Sigmoid colon (tissue), 7 donors: Measurements from ENCODE around the gene ADAMTS17. TPM values are rescaled to one million over a fixed set of nuclear protein-coding genes. Genes with fewer than 3 reads are reported as not detected.

Source experiments
- DNase-seq: peaks from one replicate; pipeline ENCODE4 v3.0.0-alpha.2; 2019
- H3K27ac ChIP-seq, 4 donors: fragments of 200-600 bp; sonication (generic); one replicate each; pipeline ENCODE4 v1.5.1; 2016 to 2019; ENCODE audit warnings: mild to moderate bottlenecking in 1 of 4
- H3K27me3 ChIP-seq, 3 donors: fragments of 200-600 bp; sonication (generic); one replicate each; pipeline ENCODE4 v1.5.1; 2019; ENCODE audit warnings: mild to moderate bottlenecking in 1 of 3
- H3K36me3 ChIP-seq, 4 donors: fragments of 200-600 bp; sonication (generic); one replicate each; pipeline ENCODE4 v1.5.1; 2016 to 2019
- H3K4me1 ChIP-seq, 4 donors: fragments of 200-600 bp; sonication (generic); one replicate each; pipeline ENCODE4 v1.5.1; 2017 to 2019
- H3K4me3 ChIP-seq, 4 donors: fragments of 200-600 bp; sonication (generic); one replicate each; pipeline ENCODE4 v1.5.1; 2017 to 2019; ENCODE audit warnings: mild to moderate bottlenecking in 2 of 4, moderate library complexity in 1 of 4
- H3K9me3 ChIP-seq, 4 donors: fragments of 200-600 bp in 3 of 4; sonication (generic) in 3 of 4; one replicate each; pipeline versions ENCODE4 v1.5.1 to v1.6.1; 2013 to 2019
- EP300 ChIP-seq, 4 donors: sonication (generic); formaldehyde crosslinking; IDR thresholded peaks; one replicate each; pipeline ENCODE4 v1.6.1; 2017; ENCODE audit warnings: antibody characterized with exemption in 4 of 4
- POLR2A ChIP-seq, 2 donors: fragments of 450-650 bp; IDR thresholded peaks; one replicate each; pipeline ENCODE4 v1.6.1; 2016; ENCODE audit warnings: antibody characterized with exemption in 2 of 2, mild to moderate bottlenecking in 2 of 2, moderate library complexity in 2 of 2
- POLR2AphosphoS5 ChIP-seq, 4 donors: sonication (generic); formaldehyde crosslinking; IDR thresholded peaks; one replicate each; pipeline ENCODE4 v1.6.1; 2017; ENCODE audit warnings: antibody characterized with exemption in 4 of 4
- WGBS, 2 donors: extraction: QIAGEN DNeasy Blood & Tissue Kit; methylation state at CpG; one replicate each; pipeline ENCODE4 v1.1.7; 2013; 5-methylcytosine and 5-hydroxymethylcytosine counted together
- intact Hi-C: fragments of 100-400 bp; cut with DNase I; formaldehyde crosslinking; loops from one replicate; pipeline ENCODE4 v1.15.1; 2023
- polyA plus RNA-seq, 3 donors: library from polyadenylated mRNA; stranded (reverse); fragments of 200-250 nt; gene quantifications; one replicate each; pipeline ENCODE4 v1.2.3, GENCODE V29; 2013
- total RNA-seq, 4 donors: library from RNA; depleted of rRNA; stranded (reverse); fragments of >200 nt; gene quantifications; one replicate each; pipeline ENCODE4 v1.1.0, GENCODE V29; 2016
- TF ChIP-seq, protein P1 (sequence below), 4 experiments: fragments of 450-650 bp in 3 of 4; fragments of 200-600 bp in 1 of 4; IDR thresholded peaks; one replicate each; pipeline ENCODE4 v1.5.1; 2016 to 2019; ENCODE audit warnings: antibody characterized with exemption in 4 of 4, mild to moderate bottlenecking in 3 of 4, moderate library complexity in 2 of 4
- donor health status: healthy with polysubstance abuse.
- donor health status: Bipolar disorder and iron deficiency.
- donor health status: healthy.

ADAMTS17 gene
- total and polyA plus RNA-seq, 7 donors, result 0.46 to 3.6 (median 1.2) TPM

DNA sequence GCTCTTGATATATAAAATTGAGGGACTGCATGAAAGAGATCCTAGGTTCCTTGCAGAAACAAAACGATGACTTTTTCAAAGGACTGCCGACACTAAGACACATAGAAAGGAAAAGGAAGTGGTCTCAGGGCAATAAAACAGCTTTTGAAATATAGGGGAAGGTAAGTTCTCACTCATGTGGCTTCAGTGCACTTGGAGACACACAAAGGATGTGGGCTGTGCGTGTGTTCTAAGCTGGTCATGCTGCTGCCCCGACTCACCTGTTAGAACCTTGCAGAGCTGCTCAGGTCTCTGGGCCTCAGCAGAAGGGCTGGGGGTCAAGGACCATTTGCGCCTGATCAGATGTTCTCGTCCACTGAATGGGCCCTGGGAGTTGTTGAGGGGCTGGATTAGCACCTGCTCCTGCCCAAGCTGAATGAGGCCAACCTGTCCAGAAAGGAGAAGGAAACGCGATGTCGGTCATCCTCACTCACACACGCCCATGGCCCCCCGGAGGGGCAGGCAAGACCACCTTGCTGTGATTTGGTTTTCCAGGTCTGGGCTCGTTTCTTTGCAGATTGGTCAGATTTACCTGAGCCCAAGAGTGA is 11.1 kb downstream of the ADAMTS17 start:
- Histone ChIP-seq H3K27ac (no peak overlapping the region), H3K9me3 (no peaks in the 10 kb centered on the region), H3K27me3 (no peaks in the 10 kb centered on the region), H3K4me1 (no peaks in the 10 kb centered on the region), H3K4me3 (no peak overlapping the region), H3K36me3 (no peaks in the 10 kb centered on the region)
- TF ChIP-seq EP300 (IDR thresholded peaks at IDR 0.05), result no peak
- no peak for TF ChIP-seq POLR2AphosphoS5 (IDR thresholded peaks at IDR 0.05)
- TF ChIP-seq POLR2A (IDR thresholded peaks at IDR 0.05), result no peak
- TF ChIP-seq, protein P1, sequence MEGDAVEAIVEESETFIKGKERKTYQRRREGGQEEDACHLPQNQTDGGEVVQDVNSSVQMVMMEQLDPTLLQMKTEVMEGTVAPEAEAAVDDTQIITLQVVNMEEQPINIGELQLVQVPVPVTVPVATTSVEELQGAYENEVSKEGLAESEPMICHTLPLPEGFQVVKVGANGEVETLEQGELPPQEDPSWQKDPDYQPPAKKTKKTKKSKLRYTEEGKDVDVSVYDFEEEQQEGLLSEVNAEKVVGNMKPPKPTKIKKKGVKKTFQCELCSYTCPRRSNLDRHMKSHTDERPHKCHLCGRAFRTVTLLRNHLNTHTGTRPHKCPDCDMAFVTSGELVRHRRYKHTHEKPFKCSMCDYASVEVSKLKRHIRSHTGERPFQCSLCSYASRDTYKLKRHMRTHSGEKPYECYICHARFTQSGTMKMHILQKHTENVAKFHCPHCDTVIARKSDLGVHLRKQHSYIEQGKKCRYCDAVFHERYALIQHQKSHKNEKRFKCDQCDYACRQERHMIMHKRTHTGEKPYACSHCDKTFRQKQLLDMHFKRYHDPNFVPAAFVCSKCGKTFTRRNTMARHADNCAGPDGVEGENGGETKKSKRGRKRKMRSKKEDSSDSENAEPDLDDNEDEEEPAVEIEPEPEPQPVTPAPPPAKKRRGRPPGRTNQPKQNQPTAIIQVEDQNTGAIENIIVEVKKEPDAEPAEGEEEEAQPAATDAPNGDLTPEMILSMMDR (IDR thresholded peaks at IDR 0.05), result no peak
- no peak for DNase-seq
- intact Hi-C loops, result loop anchor here (10.0 kb wide), 1 partner anchor 156 kb away; no protein-coding TSS in a partner anchor
- 69 to 88% methylated on average over 12 of the region's 12 CpGs for WGBS, 2 donors

DNA sequence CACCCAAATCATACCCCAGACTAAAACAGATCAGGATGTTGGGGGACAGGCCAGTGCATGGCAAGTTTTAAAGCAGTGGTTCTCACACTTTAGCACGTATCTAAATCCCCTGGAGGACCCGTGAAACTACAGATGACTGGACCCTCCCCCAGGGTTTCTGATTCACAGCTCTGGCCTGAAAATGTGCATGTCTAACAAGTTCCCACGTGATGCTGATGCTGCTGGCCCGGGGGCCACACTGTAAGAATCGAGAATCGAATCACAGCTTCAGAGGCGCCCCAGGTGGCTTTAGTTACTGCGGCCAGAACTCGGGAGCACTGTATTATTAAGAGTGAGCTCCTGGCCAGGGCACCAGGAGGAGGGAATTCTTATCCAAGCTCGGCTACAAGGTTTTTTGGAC is 11.6 kb downstream of the ADAMTS17 start:
- Histone ChIP-seq H3K27me3 (no peaks in the 10 kb centered on the region), H3K9me3 (no peaks in the 10 kb centered on the region), H3K4me1 (no peaks in the 10 kb centered on the region), H3K27ac (no peak overlapping the region), H3K4me3 (no peak overlapping the region), H3K36me3 (no peaks in the 10 kb centered on the region)
- TF ChIP-seq POLR2A (IDR thresholded peaks at IDR 0.05) (no peak), EP300 (IDR thresholded peaks at IDR 0.05) (no peak), POLR2AphosphoS5 (IDR thresholded peaks at IDR 0.05) (no peak)
- TF ChIP-seq, protein P1 (IDR thresholded peaks at IDR 0.05), result no peak
- 63 to 88% methylated on average over 10 of the region's 10 CpGs for WGBS, 2 donors
- intact Hi-C loops, result loop anchor here (10.0 kb wide), 1 partner anchor 155 kb away; no protein-coding TSS in a partner anchor
- DNase-seq, result no peak

DNA sequence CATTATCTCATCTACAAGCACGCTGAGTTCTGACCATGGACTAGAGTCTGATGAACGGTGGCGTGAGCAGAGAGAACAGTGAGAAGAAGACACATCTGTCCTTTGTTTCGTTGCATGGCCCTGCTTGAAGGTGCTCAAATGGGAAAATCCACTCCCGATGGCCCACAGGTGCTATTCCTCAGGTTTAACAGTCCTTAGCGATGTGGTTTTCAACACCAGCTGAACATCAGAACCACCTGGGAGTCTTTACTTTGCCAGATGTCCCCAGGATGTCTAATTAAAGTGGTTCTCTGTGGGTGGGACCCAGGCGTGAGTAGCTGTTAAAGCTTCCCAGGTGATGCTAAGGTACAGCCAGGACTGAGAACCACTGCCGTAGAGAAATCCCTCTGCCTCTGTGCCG is 13.0 kb downstream of the ADAMTS17 start:
- H3K4me3 ChIP-seq, result no peak overlapping the region
- no peaks in the 10 kb centered on the region for H3K4me1 ChIP-seq
- TF ChIP-seq, protein P1 (IDR thresholded peaks at IDR 0.05), result no peak
- TF ChIP-seq POLR2AphosphoS5 (IDR thresholded peaks at IDR 0.05) (no peak), POLR2A (IDR thresholded peaks at IDR 0.05) (no peak)
- no peaks in the 10 kb centered on the region for H3K36me3 ChIP-seq
- intact Hi-C loops, result no loop called here
- no peak overlapping the region for H3K27ac ChIP-seq
- no peaks in the 10 kb centered on the region for H3K27me3 ChIP-seq
- no peak for DNase-seq
- 91% methylated on average over 9 of the region's 9 CpGs for WGBS, 2 donors
- H3K9me3 ChIP-seq, result no peaks in the 10 kb centered on the region

DNA sequence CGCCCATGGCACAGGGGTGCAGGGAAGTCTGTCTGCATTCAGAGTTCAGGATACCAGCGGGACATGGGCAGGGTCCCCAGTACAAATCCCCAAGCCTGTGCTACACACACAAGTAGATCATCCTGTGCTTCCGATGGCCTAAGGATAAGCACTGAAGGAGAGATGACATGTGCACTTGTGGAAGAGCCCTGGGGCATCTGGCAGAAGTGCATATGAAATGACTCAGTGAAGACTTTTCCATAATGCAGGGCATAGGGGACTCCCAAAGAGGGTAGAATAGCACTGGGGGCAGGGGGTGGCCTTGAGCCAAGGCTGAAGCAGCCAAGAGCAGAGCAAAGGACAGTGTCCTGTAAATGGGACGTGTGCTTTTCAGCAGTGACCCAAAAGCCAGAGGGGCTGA is 22.9 kb downstream of the ADAMTS17 start:
- Histone ChIP-seq H3K36me3 (no peaks in the 10 kb centered on the region), H3K4me3 (no peak overlapping the region), H3K9me3 (peaks cover 0 to 2% (median 0%) of the 10 kb centered on the region in 4 donors), H3K27ac (no peak overlapping the region), H3K4me1 (no peaks in the 10 kb centered on the region), H3K27me3 (no peaks in the 10 kb centered on the region)
- WGBS, 2 donors, result 93 to 94% methylated on average over 4 of the region's 4 CpGs
- TF ChIP-seq EP300 (IDR thresholded peaks at IDR 0.05) (no peak), POLR2A (IDR thresholded peaks at IDR 0.05) (no peak), POLR2AphosphoS5 (IDR thresholded peaks at IDR 0.05) (no peak)
- TF ChIP-seq, protein P1 (IDR thresholded peaks at IDR 0.05), result no peak
- no peak for DNase-seq
- intact Hi-C loops, result no loop called here
